Activated CD4-positive, alpha-beta T cell treated with anti-CD3 and anti-CD28 coated beads, Interleukin-2, amount 50 U/mL, for 24 hours (primary cell): ENCODE results near the gene RCL1.

Experiments used
- DNase-seq, 2 donors: peaks; one replicate each; pipeline ENCODE4 v3.0.0-alpha.2; 2020; ENCODE audit warnings: low read depth in 1 of 2, low spot score in 1 of 2

Gene RCL1

GRCh38 chr9:4810565-4810964 lies 17.8 kb downstream of the RCL1 start:
- no peak for DNase-seq

- DNase-seq, result no peak
Measured at GRCh38 chr9:4811824-4812223, 19.1 kb downstream of the RCL1 start.

GRCh38 chr9:4812858-4813257 lies 20.1 kb downstream of the RCL1 start:
- DNase-seq, result no peak

- no peak for DNase-seq
Measured at GRCh38 chr9:4814913-4815312, 22.2 kb downstream of the RCL1 start.

DNA sequence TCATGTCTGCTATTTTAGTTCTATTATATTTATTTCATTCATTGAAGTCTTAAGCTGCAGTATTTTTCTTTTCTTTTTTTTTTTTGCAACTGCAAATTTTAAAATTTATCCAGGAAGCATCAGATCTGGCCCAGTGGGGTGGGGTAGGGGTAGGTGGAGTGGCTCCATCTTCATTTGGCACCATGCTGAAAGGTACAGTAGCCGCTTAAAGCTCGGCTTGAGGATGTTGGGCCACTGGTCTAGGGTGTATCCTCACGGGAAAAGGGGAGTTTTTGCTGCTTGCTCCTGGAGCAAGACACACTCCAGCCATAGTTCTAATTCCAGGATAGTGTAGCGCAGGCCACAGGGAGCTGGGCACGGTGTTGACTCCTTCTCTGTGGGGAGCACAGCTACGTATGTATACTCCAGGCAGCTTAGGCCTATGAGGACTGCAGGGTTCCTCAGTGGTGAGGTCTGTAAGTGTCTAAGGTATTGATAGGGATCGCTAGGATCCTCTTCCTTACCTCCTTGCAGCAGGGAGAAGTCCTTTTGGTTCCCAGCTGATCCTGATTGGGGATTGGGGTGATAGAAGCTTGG lies 22.7 kb downstream of the RCL1 start:
- no peak for DNase-seq

- DNase-seq, result no peak
Measured at GRCh38 chr9:4820168-4820567, 27.4 kb downstream of the RCL1 start.

DNA sequence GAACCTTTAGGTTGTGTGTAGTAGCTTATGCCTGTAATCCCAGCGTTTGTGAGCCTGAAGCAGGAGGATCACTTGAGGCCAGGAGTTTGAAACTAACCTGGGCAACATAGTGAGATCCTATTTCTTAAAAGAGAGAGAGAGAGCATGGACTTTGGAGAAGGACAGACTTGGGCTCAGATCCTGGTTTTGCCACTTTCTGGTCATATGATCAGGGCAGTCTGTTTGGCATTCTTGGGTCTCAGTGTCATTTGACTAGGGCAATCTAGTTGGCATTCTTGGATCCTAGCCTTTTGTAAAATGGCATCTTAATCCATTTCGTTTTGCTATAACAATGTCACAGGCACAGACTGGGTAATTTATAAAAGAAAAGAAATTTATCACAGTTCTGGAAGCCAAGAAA lies 28.4 kb downstream of the RCL1 start:
- no peak for DNase-seq

DNA sequence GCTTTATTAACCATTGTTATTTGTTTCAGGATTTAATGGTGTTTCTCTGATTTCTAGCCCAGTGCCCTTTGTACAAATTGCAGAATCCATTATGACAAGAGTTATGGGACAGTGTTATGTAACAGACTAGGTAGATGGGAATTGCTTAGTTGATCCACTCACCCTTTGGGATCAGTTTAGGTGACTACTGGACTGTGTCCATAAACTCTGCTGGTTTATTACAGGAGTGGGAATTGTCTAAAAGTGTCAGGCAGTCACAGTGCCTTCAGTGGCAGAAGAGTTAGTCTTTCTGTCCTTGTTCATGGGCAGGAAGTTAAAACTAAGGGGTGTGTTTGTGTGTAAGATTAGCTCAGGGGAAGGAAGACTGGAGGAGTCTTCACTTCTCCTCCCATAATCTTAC lies 29.3 kb downstream of the RCL1 start:
- DNase-seq, result no peak

- DNase-seq, result no peak
Measured at GRCh38 chr9:4826417-4827166, 33.8 kb downstream of the RCL1 start.

DNA sequence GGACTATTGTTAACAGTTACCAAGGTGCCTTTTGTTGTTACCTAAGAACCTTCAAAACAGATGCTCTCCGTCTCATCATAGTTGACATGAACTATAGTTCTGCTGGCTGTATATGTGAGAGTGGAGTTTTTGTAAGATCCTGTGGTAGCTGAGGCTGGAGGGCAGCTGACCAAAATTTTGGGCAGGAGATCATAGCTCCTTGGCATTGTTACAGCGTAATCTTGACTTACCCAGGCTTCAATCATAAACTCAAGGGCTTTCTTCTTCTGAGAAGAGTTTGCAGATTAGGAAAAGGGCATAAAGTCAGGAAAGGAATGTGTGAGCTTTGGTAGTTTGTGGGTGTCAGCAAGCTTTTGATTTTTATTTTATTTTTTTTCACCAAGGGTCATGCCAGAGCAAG lies 34.5 kb downstream of the RCL1 start:
- DNase-seq, result no peak

GRCh38 chr9:4828761-4829160 lies 36.0 kb downstream of the RCL1 start:
- DNase-seq, result no peak

GRCh38 chr9:4829969-4830368 lies 37.2 kb downstream of the RCL1 start:
- DNase-seq, result no peak

- no peak for DNase-seq
Measured at GRCh38 chr9:4830699-4831098, 38.0 kb downstream of the RCL1 start.

DNA sequence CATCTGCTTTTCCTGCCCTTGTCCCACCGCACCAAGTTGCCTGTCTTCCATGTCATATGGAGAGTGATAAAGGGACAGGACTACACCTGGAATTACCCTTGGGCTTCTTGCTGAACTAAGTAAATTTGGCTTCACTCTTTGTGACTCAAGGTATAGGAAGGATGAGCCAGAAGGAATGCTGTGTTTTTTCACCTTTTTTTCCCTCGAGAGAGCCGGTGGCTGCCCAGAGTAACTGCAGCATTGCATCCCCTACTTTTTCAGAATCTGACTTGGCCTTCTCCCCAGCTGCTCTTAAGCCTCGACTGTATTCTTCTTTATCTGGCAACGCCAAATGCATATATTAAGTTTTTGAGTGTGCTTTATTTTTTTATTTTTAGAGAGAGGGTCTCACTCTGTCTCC lies 38.4 kb downstream of the RCL1 start:
- no peak for DNase-seq

DNA sequence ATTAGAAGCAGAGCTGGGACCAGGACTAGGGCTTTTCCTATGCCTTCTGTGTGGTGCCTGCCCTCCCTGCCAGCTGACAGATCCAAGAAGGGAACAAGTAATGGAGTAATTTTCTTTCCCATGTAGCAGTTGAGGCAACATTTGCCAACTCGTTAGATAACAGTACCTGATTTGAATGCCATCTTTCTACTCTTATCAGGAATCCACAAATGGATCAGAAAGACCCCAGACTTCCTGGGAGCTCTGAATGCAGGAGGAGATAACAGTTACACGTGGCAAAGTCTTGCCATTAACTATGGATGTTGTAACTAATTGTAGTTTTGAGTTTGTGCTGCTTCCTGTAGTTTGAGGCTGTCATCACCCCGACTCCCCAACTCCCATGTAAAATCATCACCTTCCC lies 39.2 kb downstream of the RCL1 start:
- DNase-seq, result no peak

DNA sequence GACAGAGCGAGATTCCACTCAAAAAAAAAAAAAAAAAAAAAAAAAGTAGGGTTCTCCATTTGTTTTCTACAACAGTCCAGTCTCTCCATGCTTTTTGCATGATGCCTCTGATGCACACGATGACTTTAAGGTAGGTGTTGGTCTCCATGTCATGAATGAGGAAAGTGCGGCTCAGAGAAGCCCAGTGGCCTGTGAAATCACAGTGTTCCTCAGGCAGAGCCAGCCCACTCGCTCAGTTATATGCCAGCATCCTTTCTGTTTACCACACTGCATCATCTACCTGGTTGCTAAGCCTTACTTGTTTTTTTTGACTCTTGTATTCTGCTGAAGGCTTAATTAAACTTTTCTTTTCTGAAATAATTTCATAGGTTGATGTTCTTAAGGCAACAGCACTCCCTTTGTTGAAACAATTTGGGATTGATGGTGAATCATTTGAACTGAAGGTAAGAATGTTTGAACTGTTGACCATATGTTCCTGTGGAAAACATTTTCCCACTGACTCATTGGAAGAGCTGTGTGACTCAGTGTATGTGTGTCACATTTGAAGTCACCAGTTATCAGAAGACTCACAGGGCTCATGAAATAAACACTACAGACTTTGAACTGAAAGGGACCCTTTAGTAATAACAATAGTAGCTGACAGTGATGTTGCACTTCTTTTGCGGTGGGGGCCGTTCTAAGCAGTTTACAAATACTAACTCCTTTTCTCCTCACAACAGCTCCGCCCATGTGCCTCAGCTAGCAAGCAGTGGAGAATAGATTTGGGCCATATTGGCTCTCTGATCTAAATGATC lies 40.2 kb downstream of the RCL1 start:
- peak in 1 of 2 donors; percentile 25 for DNase-seq

DNA sequence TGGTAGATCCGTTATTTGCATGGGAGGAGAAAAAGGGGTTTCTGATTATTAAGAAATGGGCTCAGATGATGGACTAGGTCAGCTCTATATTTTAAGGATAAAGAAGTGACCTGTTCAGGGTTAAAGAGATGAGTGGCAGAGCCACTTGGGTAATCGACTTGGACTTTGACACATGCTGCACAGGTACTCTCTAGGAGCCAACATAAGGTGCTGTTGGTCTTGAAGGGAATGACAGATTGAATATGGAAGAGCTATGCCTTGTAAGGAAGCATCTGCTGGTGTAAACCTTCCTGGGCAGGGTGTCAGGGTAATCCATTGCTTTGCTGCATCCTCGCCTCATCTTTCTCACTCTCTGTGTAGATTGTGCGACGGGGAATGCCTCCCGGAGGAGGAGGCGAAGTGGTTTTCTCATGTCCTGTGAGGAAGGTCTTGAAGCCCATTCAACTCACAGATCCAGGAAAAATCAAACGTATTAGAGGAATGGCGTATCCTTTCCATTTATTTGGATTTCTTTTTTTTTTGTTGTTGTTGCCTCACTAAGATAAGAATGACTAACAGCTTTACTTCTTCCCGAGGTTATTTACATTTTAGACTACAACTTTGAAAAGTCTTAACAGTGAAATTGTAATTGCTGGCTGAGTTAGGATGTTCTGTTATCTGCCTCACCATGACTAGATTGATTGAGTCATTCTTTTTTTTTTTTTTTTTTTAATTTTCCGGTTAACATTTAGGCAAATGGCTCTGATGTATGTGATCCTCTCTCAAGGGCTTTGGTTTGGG lies 41.2 kb downstream of the RCL1 start:
- no peak for DNase-seq

DNA sequence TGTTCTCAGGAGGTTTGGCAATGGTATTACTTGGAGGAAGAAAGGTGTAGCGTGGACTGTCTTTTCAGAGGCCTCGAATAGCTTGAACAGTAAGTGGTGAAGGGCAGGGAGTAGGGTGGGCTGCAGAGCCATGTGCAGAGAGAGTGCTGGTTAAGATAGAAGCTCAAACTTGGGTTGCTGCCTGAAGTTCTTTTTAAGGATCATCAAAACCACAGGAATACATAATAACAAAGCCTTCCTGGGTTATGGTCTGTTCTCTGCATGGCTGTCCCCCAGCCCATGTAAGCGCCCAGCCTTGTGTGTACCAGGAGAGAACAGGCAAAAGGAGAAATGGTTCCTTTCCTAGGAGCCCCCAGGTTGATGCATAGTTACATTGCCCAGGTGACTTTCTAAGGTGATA lies 43.9 kb downstream of the RCL1 start:
- no peak for DNase-seq

DNA sequence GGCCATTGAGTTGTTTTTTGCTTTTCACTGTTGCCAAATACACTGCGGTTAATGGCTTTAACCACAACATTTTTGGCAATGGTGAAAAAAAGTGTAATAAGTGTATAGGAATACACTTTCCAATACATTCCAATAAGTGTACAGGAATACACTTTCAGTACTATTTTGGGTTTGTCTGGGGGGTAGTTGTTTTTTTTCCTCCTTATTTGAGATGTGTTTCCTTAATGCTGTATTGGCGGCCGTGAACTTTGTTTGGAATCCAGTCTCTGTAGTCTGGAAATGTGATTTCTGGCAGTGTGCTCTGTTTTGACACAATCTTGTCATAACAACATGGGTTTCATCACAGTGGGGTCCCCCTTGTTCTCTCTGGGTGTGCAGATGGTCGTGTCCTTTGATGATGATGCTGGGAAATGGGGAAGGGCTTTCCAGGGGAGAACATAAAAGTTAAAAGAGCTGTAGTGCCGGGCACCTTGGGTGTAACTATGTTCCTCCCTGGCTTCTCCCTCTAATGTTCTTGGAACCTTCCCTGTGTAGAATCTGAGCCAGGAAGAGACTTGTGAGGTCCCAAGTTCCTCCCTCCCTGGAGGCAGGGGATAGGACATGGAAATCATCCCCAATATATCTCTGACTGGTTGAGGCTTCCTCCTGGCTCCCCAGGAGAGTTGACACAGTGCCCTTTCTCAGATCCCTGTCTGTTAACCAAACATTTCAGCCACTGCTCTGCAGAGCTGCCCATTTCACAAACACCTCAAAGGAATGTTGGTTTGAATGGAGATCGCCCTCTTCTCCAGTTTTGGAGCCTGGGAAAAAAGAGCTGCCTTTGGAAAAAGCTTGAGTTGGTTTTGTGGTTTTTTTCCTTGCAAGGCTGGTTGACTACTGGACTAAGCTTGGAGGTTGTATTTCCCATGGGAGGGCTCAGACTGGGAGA lies 44.8 kb downstream of the RCL1 start:
- DNase-seq, result no peak

DNA sequence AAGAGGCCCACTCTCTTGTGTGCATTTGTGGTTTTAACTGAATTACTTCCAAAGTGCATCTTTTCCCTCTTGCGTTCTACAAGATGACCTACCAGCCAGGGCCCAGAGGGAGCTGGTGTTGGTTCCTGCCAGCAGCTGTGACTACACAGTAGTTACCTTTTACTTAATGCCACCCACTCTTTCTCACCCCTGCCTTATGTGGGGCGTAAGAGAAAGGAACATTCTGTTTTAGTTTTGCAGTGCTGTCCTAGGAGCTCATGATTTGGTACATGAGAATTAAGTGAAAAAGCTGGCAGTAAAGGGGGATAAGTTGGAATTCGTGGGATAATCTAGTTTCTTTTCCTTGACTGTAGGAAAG lies 45.4 kb downstream of the RCL1 start:
- no peak for DNase-seq

- no peak for DNase-seq
Measured at GRCh38 chr9:4839470-4839912, 46.7 kb downstream of the RCL1 start.
